A673 (cell line): ENCODE data around the gene DIPK1C. TPM values are rescaled to one million over a fixed set of nuclear protein-coding genes. Genes with fewer than 3 reads are reported as not detected.

Source experiments
- BruUV-seq: library from RNA; stranded (reverse); fragments of 400-500 nt; replicated peaks from 2 replicates; lab custom pipeline; 2021; lab: Mats Ljungman, UMichigan
- CTCF ChIA-PET: fragments of 300-600 bp; sonication (Branson Sonifier 250); formaldehyde crosslinking; loops from one replicate; lab custom pipeline; 2022; ENCODE audit warnings: antibody characterized with exemption; lab: Charles Lee
- POLR2A ChIA-PET: fragments of 300-600 bp; sonication (Branson Sonifier 250); formaldehyde crosslinking; loops from one replicate; lab custom pipeline; 2022; ENCODE audit warnings: antibody characterized with exemption; ENCODE audit not compliant: low non-redundant PET; lab: Charles Lee
- DNase-seq: peaks from one replicate; pipeline ENCODE4 v3.0.0-alpha.2; 2015; ENCODE audit warnings: low spot score
- H3K27ac ChIP-seq: fragments of 200-600 bp; sonication (generic); 2 replicates; pipeline ENCODE4 v1.5.1; 2016; ENCODE audit warnings: mixed run types, low read depth, mild to moderate bottlenecking, mixed read lengths, antibody characterized with exemption, low read length; ENCODE audit not compliant: poor library complexity, severe bottlenecking
- H3K27me3 ChIP-seq: fragments of 200-600 bp; sonication (generic); replicated peaks from 2 replicates; pipeline ENCODE4 v1.6.1; 2017; ENCODE audit warnings: mixed run types, low read depth, mild to moderate bottlenecking, mixed read lengths, antibody characterized with exemption, low read length; ENCODE audit not compliant: insufficient read depth, poor library complexity
- H3K36me3 ChIP-seq: fragments of 200-600 bp; sonication (generic); 2 replicates; pipeline ENCODE4 v1.6.1; 2016; ENCODE audit warnings: mixed run types, mild to moderate bottlenecking, mixed read lengths, antibody characterized with exemption, low read length; ENCODE audit not compliant: insufficient read depth, poor library complexity, severe bottlenecking
- H3K4me1 ChIP-seq: fragments of 200-600 bp; sonication (generic); 2 replicates; pipeline ENCODE4 v1.6.1; 2017; ENCODE audit warnings: mixed run types, mild to moderate bottlenecking, mixed read lengths, antibody characterized with exemption, low read length; ENCODE audit not compliant: insufficient read depth, poor library complexity, severe bottlenecking
- H3K4me3 ChIP-seq: fragments of 200-600 bp; sonication (generic); 2 replicates; pipeline ENCODE4 v1.5.1; 2016; ENCODE audit warnings: low read depth, mixed run types, mild to moderate bottlenecking, mixed read lengths, low read length; ENCODE audit not compliant: poor library complexity, severe bottlenecking
- H3K9me3 ChIP-seq: fragments of 200-600 bp; sonication (generic); 2 replicates; pipeline ENCODE4 v1.6.1; 2016; ENCODE audit warnings: mixed run types, low read depth, mild to moderate bottlenecking, mixed read lengths, antibody characterized with exemption, low read length; ENCODE audit not compliant: poor library complexity, severe bottlenecking
- CTCF ChIP-seq: fragments of 300-800, 200-600 bp; sonication (generic); conservative IDR thresholded peaks from 2 replicates; pipeline ENCODE4 v1.5.1; 2017; ENCODE audit warnings: low read depth, mild to moderate bottlenecking, antibody characterized with exemption, low read length, moderate library complexity, mixed read lengths
- EZH2 ChIP-seq: fragments of 200-600 bp; sonication (generic); IDR thresholded peaks from 2 replicates; pipeline ENCODE4 v1.6.1; 2017; ENCODE audit warnings: borderline replicate concordance, low read depth, mild to moderate bottlenecking, mixed read lengths, antibody characterized with exemption, low read length; ENCODE audit not compliant: poor library complexity, severe bottlenecking
- intact Hi-C: fragments of 100-400 bp; cut with micrococcal nuclease; formaldehyde crosslinking; loops from one replicate; pipeline ENCODE4 v1.10.0; 2022; ENCODE audit not compliant: unreplicated experiment
- total RNA-seq: library from RNA; stranded (reverse); gene quantifications from 2 replicates; pipeline ENCODE4 v1.2.3, GENCODE V29; 2021

The DIPK1C gene
- total RNA-seq, 1 experiment from 2014 or later: not detected

- ChIA-PET CTCF (no interaction called here), POLR2A (interaction anchor here (0.6 kb wide), 1 partner anchor 107 kb away, joined by 8 read pairs; the partner anchor contains the start of gene CNDP2)
- H3K27ac ChIP-seq: no peak overlapping the region
- H3K27me3 ChIP-seq: peaks cover 19% of the 10 kb centered on the region
- DNase-seq: no peak
- intact Hi-C loops: no loop called here
- H3K9me3 ChIP-seq: no peaks in the 10 kb centered on the region
- H3K4me1 ChIP-seq: no peaks in the 10 kb centered on the region
- no TSS peak for BruUV-seq
- H3K4me3 ChIP-seq: no peak overlapping the region
- no peaks in the 10 kb centered on the region for H3K36me3 ChIP-seq
- TF ChIP-seq EZH2 (no peak), CTCF (no peak)
These were observed 67.8 kb downstream of the DIPK1C start for GRCh38 chr18:74389171-74389927.

GRCh38 chr18:74388227-74388626, 68.9 kb downstream of the DIPK1C start:
- no peak for DNase-seq
- Histone ChIP-seq H3K4me3 (no peak overlapping the region), H3K9me3 (no peaks in the 10 kb centered on the region), H3K36me3 (no peaks in the 10 kb centered on the region), H3K27ac (no peak overlapping the region), H3K27me3 (peaks cover 14% of the 10 kb centered on the region), H3K4me1 (no peaks in the 10 kb centered on the region)
- TF ChIP-seq CTCF: no peak
- TF ChIP-seq EZH2: no peak
- BruUV-seq: no TSS peak
- POLR2A ChIA-PET: no interaction called here
- intact Hi-C loops: no loop called here
- CTCF ChIA-PET: no interaction called here

- ChIA-PET CTCF (no interaction called here), POLR2A (no interaction called here)
- Histone ChIP-seq H3K4me1 (no peaks in the 10 kb centered on the region), H3K27me3 (peaks cover 7% of the 10 kb centered on the region), H3K27ac (no peak overlapping the region), H3K9me3 (no peaks in the 10 kb centered on the region), H3K36me3 (no peaks in the 10 kb centered on the region), H3K4me3 (no peak overlapping the region)
- no peak for DNase-seq
- TF ChIP-seq CTCF (no peak), EZH2 (no peak)
- BruUV-seq: no TSS peak
- intact Hi-C loops: no loop called here
These were observed 69.7 kb downstream of the DIPK1C start for GRCh38 chr18:74387383-74387782.

Other genes with a start within 250 kb of the DIPK1C start
- gene CYB5A, start 165.3 kb downstream of the DIPK1C start, total RNA-seq: 38.7 and 39.2 TPM in 2 replicates
- not detected in 2 replicates for gene C18orf63, start 141.5 kb downstream of the DIPK1C start, total RNA-seq
- gene CNDP2, start 39.1 kb upstream of the DIPK1C start, total RNA-seq: 75.3 and 89.4 TPM in 2 replicates
- gene CNDP1, start 77.2 kb upstream of the DIPK1C start, total RNA-seq: not detected in 2 replicates
- gene ZNF407, start 140.6 kb upstream of the DIPK1C start, total RNA-seq: 13.4 and 15.9 TPM in 2 replicates